Measurements from ENCODE around the gene RPL36AL.

GRCh38 chr14:49637534-49638078 lies 17.2 kb upstream of the RPL36AL start:
- TF ChIP-seq CTCF (IDR thresholded peaks at IDR 0.05; ENCODE audit: insufficient read depth, low read depth, low read length): no peak
- no peak for TF ChIP-seq EZH2 (IDR thresholded peaks at IDR 0.05; ENCODE audit: insufficient read depth, low read length)

Measured in astrocyte (in vitro differentiated cells and primary cell).